NCI-H2196 treated with DMSO at 0.1 percent for 48 hours (cell line): ENCODE data around the gene GTF3C4.

Source experiments
- DNase-seq: peaks from one replicate; lab custom pipeline; 2025; ENCODE audit not compliant: unreplicated experiment; lab: John Stamatoyannopoulos, UW

The GTF3C4 gene

DNA sequence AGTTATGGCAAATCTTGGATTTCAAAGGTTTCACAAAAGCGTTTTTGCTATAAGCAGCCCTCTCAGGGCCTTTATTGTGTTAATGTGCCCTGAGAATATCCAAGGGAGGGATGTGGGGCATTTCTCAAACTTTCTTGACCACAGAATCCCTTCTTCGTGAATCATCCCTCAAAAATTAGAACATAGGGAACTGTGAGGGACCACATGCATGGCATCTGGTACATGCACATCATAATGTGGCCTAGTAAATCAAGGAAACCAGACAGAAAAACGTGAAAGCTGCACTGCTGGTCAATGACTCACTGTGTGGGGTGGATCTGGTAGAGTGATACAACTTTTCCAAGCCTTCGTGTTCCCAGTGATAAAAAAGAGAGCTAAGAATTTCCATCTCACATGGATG is 22.9 kb upstream of the GTF3C4 start:
- DNase-seq, result no peak

DNA sequence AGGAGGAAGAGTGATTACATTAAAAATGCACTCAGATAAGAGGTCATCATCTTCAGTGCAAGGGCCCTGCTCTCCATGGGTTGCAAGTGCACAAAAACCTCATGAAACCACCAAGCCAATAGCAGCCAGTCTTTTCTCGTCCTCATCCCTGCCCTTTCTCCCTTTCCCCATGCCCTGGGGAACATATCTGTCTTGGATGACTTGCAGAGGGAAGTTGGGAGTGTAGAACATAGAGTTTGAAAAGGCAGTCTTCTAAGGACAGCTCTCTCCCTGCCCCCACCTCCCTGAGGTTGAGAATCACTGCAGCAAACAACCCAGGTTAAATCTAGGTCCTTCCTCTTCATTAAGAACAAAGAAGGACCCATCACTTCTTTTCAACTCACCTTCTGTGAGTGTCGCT is 22.5 kb upstream of the GTF3C4 start:
- no peak for DNase-seq

DNA sequence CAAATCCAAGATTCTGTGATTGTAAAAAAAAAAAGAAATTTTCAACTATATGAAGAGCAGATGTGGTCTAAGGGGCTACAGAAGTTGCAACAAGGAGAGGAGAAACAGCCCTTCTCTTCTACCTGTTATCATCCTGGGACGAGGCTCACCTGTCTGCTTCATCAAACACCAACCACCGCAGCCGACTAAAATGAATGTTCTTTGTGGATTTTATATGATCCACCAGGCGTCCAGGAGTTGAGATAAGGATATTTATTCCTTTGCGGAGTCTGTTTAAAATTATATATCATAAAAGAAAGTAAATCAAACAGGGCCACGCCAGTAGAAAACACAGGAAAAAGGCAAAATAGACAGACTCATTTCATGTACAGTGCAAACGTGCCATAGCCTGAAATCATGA is 22.0 kb upstream of the GTF3C4 start:
- no peak for DNase-seq

- DNase-seq, result no peak
Measured at GRCh38 chr9:132648685-132649084, 21.6 kb upstream of the GTF3C4 start.

- no peak for DNase-seq
Measured at GRCh38 chr9:132651259-132651658, 19.0 kb upstream of the GTF3C4 start.

DNA sequence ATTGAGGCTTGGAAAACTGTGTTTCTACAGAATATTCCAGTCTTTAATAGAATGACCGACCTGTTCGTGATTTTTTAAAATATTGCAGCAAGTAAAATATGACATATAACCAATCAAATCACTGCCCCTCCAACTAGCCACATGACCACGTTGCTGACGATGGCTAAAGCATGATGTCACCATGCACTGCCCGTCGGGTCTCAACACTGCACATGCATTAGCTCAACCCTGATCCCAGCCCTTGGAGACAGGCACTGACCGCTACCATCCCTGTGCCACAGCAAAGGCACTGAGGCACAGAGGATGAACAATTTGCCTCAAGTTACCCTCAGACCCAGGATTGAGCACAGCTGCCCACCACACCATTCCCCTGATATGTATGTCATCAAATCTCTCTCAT is 14.0 kb upstream of the GTF3C4 start:
- DNase-seq, result no peak

- DNase-seq, result no peak
Measured at GRCh38 chr9:132662152-132662945, 7.9 kb upstream of the GTF3C4 start.

DNA sequence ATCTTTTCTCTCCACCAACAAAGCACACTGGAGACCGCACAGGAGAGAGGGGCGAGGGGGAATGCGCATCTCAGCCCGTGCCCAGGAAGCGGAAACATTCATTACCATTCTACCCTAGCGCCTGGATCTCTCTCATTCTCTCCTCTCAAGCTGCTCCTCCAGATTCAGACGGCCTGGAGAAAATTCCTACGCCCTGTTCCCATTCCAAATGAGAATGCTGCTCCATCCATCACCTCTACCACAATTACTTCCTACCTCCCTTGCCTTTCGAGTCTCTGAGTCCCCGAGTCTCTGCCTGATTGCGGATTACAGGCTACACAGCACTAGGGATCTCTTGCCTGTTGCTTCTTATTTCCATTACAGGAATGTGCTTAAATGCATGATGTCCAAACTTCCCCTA is 7.1 kb upstream of the GTF3C4 start:
- no peak for DNase-seq

DNA sequence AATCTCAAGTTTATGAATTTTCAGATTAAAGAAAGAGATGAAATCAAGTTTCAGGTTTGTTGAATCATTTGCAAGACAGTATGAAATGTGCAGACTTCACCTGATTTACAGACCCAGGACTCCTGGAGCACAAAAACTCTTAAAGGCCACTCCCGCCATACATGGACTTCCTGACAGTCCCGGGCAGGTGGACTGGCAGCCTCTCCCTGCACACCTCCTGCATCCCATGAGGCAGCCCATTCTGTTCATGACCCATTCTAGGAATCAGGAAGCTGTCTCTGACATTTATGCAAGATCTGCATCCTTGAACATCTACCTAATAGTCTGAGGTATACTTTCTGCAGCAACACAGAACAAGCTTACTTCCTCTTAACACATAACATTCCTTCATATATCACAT is 6.4 kb upstream of the GTF3C4 start:
- DNase-seq, result no peak

GRCh38 chr9:132669319-132669697 is 956 bp upstream of the GTF3C4 start:
- peak; percentile 32 for DNase-seq

GRCh38 chr9:132669698-132670456 is 387 bp upstream of the GTF3C4 start, which contains the start of gene DDX31:
Gene DDX31 (minus strand): TSS chr9:132669983. CDS start chr9:132669934, 49 bp downstream.
- DNase-seq, result peak; percentile 22

DNA sequence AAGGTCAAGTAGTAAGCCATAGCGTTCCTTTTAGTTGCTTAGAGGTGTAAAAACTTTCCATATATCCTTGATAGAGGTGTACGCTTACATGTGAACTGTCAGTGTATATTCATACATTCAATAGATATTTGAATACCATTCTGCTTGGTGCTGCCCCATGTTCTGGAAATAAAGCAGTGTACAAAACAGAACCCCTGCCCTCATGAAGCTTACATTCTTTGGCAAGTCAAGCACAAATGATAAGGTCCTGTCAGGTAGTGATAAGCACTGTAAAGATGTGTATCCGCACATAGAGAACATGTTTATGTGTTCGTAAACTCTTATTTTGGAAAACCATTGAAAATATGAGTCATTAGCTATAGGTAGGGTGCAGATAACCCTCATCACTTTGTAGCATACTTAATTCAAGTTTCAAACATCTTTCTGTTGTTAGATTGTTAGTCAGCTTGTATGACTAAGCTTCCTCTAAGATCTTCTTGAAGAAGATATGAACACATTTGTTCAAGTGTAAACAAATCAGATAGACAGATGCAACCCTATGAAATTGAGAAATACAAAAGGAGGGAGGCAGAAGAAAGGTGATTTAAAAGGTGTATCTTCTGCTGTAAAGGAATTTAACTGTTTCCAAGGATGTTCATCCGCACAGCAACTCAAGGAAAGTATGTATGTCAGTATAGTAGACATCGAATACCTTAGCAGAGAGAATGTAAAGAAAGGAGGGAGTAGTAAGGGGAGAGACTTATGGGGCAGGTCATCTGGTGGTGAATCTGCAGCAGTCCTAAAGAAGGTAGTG is 1.6 kb downstream of the GTF3C4 start:
- no peak for DNase-seq

GRCh38 chr9:132672413-132672690 is 2.1 kb downstream of the GTF3C4 start:
- DNase-seq, result no peak

DNA sequence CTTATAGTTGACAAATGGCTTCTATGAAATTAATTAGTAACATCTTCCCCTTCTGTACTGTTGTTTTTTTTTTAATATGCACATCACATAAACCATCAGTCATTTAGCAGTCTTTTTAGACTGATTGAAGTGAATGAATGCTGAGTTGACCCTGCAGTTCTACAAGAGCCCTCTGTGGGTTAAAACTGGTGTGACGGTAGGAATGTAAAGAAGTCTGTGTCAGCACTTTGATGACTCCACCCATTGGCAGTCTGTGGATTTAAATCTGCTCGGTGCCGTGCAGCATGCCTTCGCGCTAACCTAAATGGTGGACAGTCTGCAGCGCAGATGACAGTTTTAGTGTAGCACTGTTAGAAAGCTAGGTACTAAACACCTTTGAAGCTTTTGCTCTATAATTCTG is 3.1 kb downstream of the GTF3C4 start:
- no peak for DNase-seq

GRCh38 chr9:132674485-132674884 is 4.2 kb downstream of the GTF3C4 start:
- no peak for DNase-seq

GRCh38 chr9:132677976-132678375 is 7.7 kb downstream of the GTF3C4 start:
- DNase-seq, result no peak

GRCh38 chr9:132679946-132680625 is 9.8 kb downstream of the GTF3C4 start:
- DNase-seq, result no peak

DNA sequence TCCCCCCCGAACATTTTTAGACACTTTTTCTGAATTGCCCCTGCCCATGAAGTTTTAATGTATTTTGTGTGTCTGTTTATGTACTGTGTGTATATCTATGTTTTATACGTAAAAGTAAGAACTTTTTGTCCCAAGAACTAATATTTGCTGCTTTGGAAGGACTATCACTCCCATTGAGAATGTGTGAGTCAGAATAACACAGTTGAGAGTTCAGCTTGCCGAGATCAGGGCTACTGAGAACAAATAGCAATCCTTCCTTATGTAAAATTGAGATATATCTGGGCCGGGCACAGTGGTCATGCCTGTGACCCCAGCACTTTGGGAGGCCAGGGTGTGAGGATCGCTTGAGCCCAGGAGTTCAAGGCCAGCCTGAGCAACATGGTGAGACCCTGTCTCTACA is 11.3 kb downstream of the GTF3C4 start:
- no peak for DNase-seq

DNA sequence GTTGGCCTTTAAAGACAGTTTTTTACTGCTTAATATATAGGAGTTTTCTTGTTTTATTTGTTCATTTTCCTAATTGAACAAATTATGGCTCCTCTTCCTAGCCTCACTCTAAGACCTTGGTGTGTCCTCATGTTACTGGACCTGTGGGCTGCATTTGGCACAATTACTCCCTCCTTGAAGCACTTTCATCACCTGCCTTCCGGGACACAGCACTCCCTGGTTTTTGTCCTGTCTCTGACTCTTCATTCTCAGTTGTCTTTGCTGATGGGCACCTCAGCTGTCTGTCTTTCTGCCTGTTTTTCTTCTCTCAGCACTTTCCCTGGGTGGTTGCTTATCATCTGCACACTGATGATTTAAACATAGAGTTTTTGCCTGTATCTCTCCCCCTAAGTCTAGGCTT is 13.6 kb downstream of the GTF3C4 start:
- no peak for DNase-seq

DNA sequence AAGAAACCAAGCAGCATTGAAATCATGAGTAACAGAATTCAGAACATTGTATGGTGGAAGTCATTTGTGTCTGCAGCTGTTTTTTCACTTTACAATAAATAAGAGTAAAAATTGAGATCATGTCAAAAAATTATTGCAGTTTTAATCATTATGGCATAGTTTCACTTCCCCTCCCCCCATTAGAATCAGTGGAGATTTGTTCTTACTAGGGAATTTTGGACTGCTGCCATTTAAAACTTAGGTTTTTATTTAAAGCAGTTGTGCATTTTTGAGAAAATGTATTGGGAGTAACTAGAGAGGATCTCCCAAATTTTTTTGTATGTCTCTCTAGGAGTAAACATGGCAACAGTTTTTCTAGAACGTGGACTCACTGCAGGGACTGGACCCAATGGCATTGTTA is 20.4 kb downstream of the GTF3C4 start:
- no peak for DNase-seq

- DNase-seq, result no peak
Measured at GRCh38 chr9:132694144-132694543, 23.9 kb downstream of the GTF3C4 start.
